Activated CD4-positive, alpha-beta T cell treated with anti-CD3 and anti-CD28 coated beads, Interleukin-2, amount 50 U/mL, for 48 hours (primary cell): Measurements from ENCODE around the gene FAM136A.
A peak's percentile ranks its signal among the peaks of the same experiment; 100 is the strongest.
"Not testable (repeated sequence)": the region's sequence is repeated elsewhere in the genome, so short reads cannot be mapped to it uniquely, and the experiment has no call there.

Source experiments
- DNase-seq, 2 experiments: peaks; one replicate each; pipeline ENCODE4 v3.0.0-alpha.2; 2020

The FAM136A gene

GRCh38 chr2:70283500-70284191 is 18.2 kb downstream of the FAM136A start:
- DNase-seq, result no peak

- no peak for DNase-seq
Observed at GRCh38 chr2:70282439-70282838, 19.4 kb downstream of the FAM136A start.

- DNase-seq, result no peak
Observed at GRCh38 chr2:70280242-70280798, 21.5 kb downstream of the FAM136A start.

- no peak for DNase-seq
Observed at GRCh38 chr2:70270323-70270722, 31.5 kb downstream of the FAM136A start.

GRCh38 chr2:70269422-70270302 is 32.2 kb downstream of the FAM136A start:
- not testable (repeated sequence) for DNase-seq

GRCh38 chr2:70266925-70267324 is 34.9 kb downstream of the FAM136A start:
- not testable (repeated sequence) for DNase-seq

GRCh38 chr2:70261501-70261900 is 40.4 kb downstream of the FAM136A start:
- no peak for DNase-seq

GRCh38 chr2:70258532-70258875 is 43.4 kb downstream of the FAM136A start:
- DNase-seq, result peak in 1 of 2 experiments; percentile 13

- no peak for DNase-seq
Observed at GRCh38 chr2:70255637-70256314, 46.1 kb downstream of the FAM136A start.

- DNase-seq, result no peak
Observed at GRCh38 chr2:70250434-70250833, 51.4 kb downstream of the FAM136A start.

GRCh38 chr2:70248181-70248847 is 53.6 kb downstream of the FAM136A start, which contains the start of gene TIA1:
Gene TIA1, minus strand, starts transcription at chr2:70248628. Its CDS starts 198 bp downstream, at chr2:70248430.
- peak; percentile 98 to 99 for DNase-seq

- no peak for DNase-seq
Observed at GRCh38 chr2:70247364-70248180, 54.3 kb downstream of the FAM136A start.
